ENCODE results near the gene AIFM3. TPM values are rescaled to one million over a fixed set of nuclear protein-coding genes. Genes with fewer than 3 reads are reported as not detected.
"Not testable (repeated sequence)": the region's sequence is repeated elsewhere in the genome, so short reads cannot be mapped to it uniquely, and the experiment has no call there.

Gene AIFM3
- total and polyA plus RNA-seq, 11 donors = 0.25 to 3.0 (median 0.49) TPM; not detected in 2

DNA sequence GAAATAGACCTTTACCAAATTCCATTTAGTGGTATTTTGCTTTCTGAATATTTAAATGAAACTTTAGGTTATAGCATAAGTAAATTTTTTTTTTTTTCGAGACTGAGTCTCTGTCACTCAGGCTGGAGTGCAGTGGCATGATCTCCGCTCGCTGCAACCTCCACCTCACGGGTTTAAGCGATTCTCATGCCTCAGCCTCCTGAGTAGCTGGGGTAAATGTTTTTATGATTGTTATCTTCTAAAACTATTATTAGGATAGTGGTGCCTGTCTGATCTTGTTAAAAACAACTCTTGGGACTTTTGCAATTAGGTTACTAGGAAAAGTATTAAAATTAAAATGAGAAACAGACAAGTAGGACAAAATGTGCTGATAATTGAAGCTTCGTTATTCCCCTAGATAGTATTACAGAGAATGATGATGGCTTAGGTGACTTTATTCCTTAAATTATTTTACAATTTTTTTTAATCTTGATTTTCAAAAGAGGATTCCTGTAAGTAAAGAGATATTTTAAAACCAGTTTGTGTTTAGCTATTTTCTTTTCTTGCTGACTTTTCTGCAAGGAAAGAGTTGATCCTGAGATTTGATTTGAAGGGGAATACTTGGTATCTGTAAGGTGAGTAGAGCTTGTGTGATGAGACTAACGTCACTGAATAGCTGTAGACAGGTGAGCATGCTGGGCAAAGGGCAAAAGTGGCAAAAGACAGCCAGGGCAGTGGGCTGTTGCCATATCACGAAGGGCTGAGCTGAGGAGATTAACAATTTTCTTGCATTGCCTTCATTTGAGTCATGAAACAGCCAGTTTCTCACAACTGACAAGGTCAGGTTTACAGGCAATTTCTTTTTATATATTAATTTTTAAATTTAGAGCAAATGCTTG is 29.0 kb upstream of the AIFM3 start:
- H3K36me3 ChIP-seq = peaks cover 0 to 44% (median 35%) of the 10 kb centered on the region in 9 donors
- H3K27me3 ChIP-seq = no peaks in the 10 kb centered on the region
- ATAC-seq (no peak), DNase-seq (no peak)
- H3K9me3 ChIP-seq = no peaks in the 10 kb centered on the region
- peaks cover 0 to 62% (median 48%) of the 10 kb centered on the region in 12 donors for H3K4me1 ChIP-seq
- H3K4me3 ChIP-seq = no peak overlapping the region
- intact Hi-C loops (cut with DNase I) = loop anchor here in 1 of 10 donors (10.0 kb wide), 1 partner anchor 53 kb away; no protein-coding TSS in a partner anchor
- TF ChIP-seq POLR2A (IDR thresholded peaks at IDR 0.05) = no peak
- TF ChIP-seq, protein P1, sequence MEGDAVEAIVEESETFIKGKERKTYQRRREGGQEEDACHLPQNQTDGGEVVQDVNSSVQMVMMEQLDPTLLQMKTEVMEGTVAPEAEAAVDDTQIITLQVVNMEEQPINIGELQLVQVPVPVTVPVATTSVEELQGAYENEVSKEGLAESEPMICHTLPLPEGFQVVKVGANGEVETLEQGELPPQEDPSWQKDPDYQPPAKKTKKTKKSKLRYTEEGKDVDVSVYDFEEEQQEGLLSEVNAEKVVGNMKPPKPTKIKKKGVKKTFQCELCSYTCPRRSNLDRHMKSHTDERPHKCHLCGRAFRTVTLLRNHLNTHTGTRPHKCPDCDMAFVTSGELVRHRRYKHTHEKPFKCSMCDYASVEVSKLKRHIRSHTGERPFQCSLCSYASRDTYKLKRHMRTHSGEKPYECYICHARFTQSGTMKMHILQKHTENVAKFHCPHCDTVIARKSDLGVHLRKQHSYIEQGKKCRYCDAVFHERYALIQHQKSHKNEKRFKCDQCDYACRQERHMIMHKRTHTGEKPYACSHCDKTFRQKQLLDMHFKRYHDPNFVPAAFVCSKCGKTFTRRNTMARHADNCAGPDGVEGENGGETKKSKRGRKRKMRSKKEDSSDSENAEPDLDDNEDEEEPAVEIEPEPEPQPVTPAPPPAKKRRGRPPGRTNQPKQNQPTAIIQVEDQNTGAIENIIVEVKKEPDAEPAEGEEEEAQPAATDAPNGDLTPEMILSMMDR (IDR thresholded peaks at IDR 0.05) = no peak
- no peak overlapping the region for H3K27ac ChIP-seq
- 80 to 85% (median 83%) methylated on average over 8 of the region's 8 CpGs for WGBS, 4 donors

- H3K27ac ChIP-seq, H3K9me3 ChIP-seq, H3K4me3 ChIP-seq, ATAC-seq, DNase-seq, H3K27me3 ChIP-seq: not testable (repeated sequence)
- WGBS, 4 donors = 94 to 97% (median 96%) methylated on average over 14 of the region's 14 CpGs
- Histone ChIP-seq H3K36me3 (peaks cover 0 to 32% (median 25%) of the 10 kb centered on the region in 9 donors), H3K4me1 (peaks cover 0 to 63% (median 49%) of the 10 kb centered on the region in 12 donors)
- intact Hi-C loops (cut with DNase I) = loop anchor here in 1 of 10 donors (10.0 kb wide), 1 partner anchor 55 kb away; no protein-coding TSS in a partner anchor
Observed at GRCh38 chr22:20939457-20940185, 27.4 kb upstream of the AIFM3 start.

DNA sequence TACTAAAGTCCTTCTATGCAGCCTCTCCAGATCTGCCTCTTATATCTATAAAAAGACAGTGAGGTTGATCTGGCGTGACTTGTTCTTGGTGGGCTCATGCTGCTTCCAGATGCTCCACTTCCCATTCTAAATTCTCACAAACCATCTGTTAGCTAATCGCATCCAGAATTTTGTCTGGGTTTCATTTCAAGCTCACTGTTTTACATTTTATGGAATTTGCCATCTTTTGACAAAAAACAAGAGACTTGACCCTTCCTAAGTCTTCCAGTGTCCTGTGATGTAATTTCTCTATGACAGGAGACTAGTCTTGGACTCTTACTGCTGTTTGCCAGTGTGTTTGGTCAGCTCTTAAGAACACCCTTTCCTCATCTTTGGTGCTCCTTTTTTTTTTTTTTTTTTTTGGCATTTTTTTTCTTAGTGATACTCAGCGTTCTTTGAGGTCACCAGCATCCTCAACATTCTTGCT is 26.8 kb upstream of the AIFM3 start:
- DNase-seq = no peak
- no peak overlapping the region for H3K4me3 ChIP-seq
- H3K36me3 ChIP-seq = peaks cover 0 to 26% (median 19%) of the 10 kb centered on the region in 9 donors
- no peak for ATAC-seq
- H3K9me3 ChIP-seq = no peaks in the 10 kb centered on the region
- 57 to 75% (median 67%) methylated on average over 3 of the region's 3 CpGs for WGBS, 4 donors
- H3K27ac ChIP-seq = no peak overlapping the region
- H3K4me1 ChIP-seq = peaks cover 0 to 66% (median 50%) of the 10 kb centered on the region in 12 donors
- TF ChIP-seq, protein P1 (IDR thresholded peaks at IDR 0.05) = no peak
- TF ChIP-seq POLR2A (IDR thresholded peaks at IDR 0.05) = no peak
- no peaks in the 10 kb centered on the region for H3K27me3 ChIP-seq
- intact Hi-C loops (cut with DNase I) = no loop called here

GRCh38 chr22:20940904-20941385 is 26.1 kb upstream of the AIFM3 start:
- intact Hi-C loops (cut with DNase I) = no loop called here
- TF ChIP-seq, protein P1 (IDR thresholded peaks at IDR 0.05) = no peak
- no peak for TF ChIP-seq POLR2A (IDR thresholded peaks at IDR 0.05)
- H3K4me1 ChIP-seq = peaks cover 0 to 70% (median 54%) of the 10 kb centered on the region in 12 donors

GRCh38 chr22:20942203-20942902 is 24.7 kb upstream of the AIFM3 start:
- intact Hi-C loops (cut with DNase I); H3K27me3 ChIP-seq; H3K36me3 ChIP-seq; ATAC-seq; H3K9me3 ChIP-seq; DNase-seq; H3K4me3 ChIP-seq; H3K27ac ChIP-seq: not testable (repeated sequence)
- 85 to 91% (median 89%) methylated on average over 7 of the region's 7 CpGs for WGBS, 4 donors
- peaks cover 0 to 70% (median 52%) of the 10 kb centered on the region in 12 donors for H3K4me1 ChIP-seq

More at GRCh38 chr22:20940904-20941385, 26.1 kb upstream of the AIFM3 start:
- H3K9me3 ChIP-seq = no peaks in the 10 kb centered on the region
- DNase-seq = no peak
- 82 to 95% (median 88%) methylated on average over 4 of the region's 4 CpGs for WGBS, 4 donors
- peaks cover 0 to 19% (median 12%) of the 10 kb centered on the region in 9 donors for H3K36me3 ChIP-seq
- H3K4me3 ChIP-seq = no peak overlapping the region
- ATAC-seq = no peak
- no peaks in the 10 kb centered on the region for H3K27me3 ChIP-seq
- no peak overlapping the region for H3K27ac ChIP-seq
